Upper lobe of right lung (tissue), 1 donor: ENCODE results near the gene ACCS. TPM values are rescaled to one million over a fixed set of nuclear protein-coding genes. Genes with fewer than 3 reads are reported as not detected.

Source experiments
- ATAC-seq: fragments of 200-7000 bp; cut with Tn5 transposase; one replicate; pipeline ENCODE4 v1.9.1; 2020; ENCODE audit warnings: mild to moderate bottlenecking, moderate library complexity
- DNase-seq: peaks from one replicate; pipeline ENCODE4 v3.0.0-alpha.2; 2020
- H3K27ac ChIP-seq: fragments of 200-600 bp; one replicate; pipeline ENCODE4 v1.8.0; 2022
- H3K27me3 ChIP-seq: fragments of 200-600 bp; one replicate; pipeline ENCODE4 v1.8.0; 2022; ENCODE audit warnings: mild to moderate bottlenecking
- H3K36me3 ChIP-seq: fragments of 200-600 bp; one replicate; pipeline ENCODE4 v1.8.0; 2022
- H3K4me1 ChIP-seq: fragments of 200-600 bp; one replicate; pipeline ENCODE4 v1.8.0; 2022
- H3K4me3 ChIP-seq: fragments of 200-600 bp; one replicate; pipeline ENCODE4 v1.8.0; 2022; ENCODE audit warnings: mild to moderate bottlenecking
- H3K9me3 ChIP-seq: fragments of 200-600 bp; one replicate; pipeline ENCODE4 v1.8.0; 2022
- CTCF ChIP-seq: fragments of 200-600 bp; IDR thresholded peaks from one replicate; pipeline ENCODE4 v1.8.0; 2022; ENCODE audit warnings: antibody characterized with exemption
- intact Hi-C: fragments of 100-400 bp; cut with DNase I; formaldehyde crosslinking; loops from one replicate; pipeline ENCODE4 v1.11.0; 2022
- total RNA-seq: library from RNA; stranded (reverse); fragmentation: NEBNext Ultra II Directional; extraction: Animal tissue kit (Norgen Biotek cat#: 25700); gene quantifications from one replicate; pipeline ENCODE4 v1.2.1, GENCODE V29; 2021
- donor health status: DM: no; HTN: yes; CAD: no; lungs with severe emphysema.

The ACCS gene
- total RNA-seq, 1 donor from 2014 or later, result 32.2 TPM

GRCh38 chr11:44058275-44058674 is 7.8 kb upstream of the ACCS start:
- ATAC-seq, result no peak
- no peak overlapping the region for H3K4me3 ChIP-seq
- H3K27ac ChIP-seq, result no peak overlapping the region
- no peaks in the 10 kb centered on the region for H3K9me3 ChIP-seq
- H3K4me1 ChIP-seq, result no peaks in the 10 kb centered on the region
- no peaks in the 10 kb centered on the region for H3K36me3 ChIP-seq
- DNase-seq, result no peak
- intact Hi-C loops, result no loop called here
- TF ChIP-seq CTCF, result no peak
- no peaks in the 10 kb centered on the region for H3K27me3 ChIP-seq

GRCh38 chr11:44065161-44065661 is 859 bp upstream of the ACCS start:
- DNase-seq (no peak), ATAC-seq (no peak)
- Histone ChIP-seq H3K27me3 (no peaks in the 10 kb centered on the region), H3K27ac (peak overlapping the region; percentile 92), H3K36me3 (no peaks in the 10 kb centered on the region), H3K4me1 (no peaks in the 10 kb centered on the region), H3K9me3 (no peaks in the 10 kb centered on the region), H3K4me3 (peak overlapping the region; percentile 82)
- TF ChIP-seq CTCF, result no peak
- intact Hi-C loops, result no loop called here

GRCh38 chr11:44066732-44067141 is 667 bp downstream of the ACCS start:
- H3K4me1 ChIP-seq, result no peaks in the 10 kb centered on the region
- no peaks in the 10 kb centered on the region for H3K27me3 ChIP-seq
- DNase-seq (no peak), ATAC-seq (no peak)
- intact Hi-C loops, result no loop called here
- peak overlapping the region; percentile 82 for H3K4me3 ChIP-seq
- H3K36me3 ChIP-seq, result peaks cover 6% of the 10 kb centered on the region
- H3K9me3 ChIP-seq, result no peaks in the 10 kb centered on the region
- TF ChIP-seq CTCF, result no peak
- H3K27ac ChIP-seq, result peak overlapping the region; percentile 92

GRCh38 chr11:44067266-44067665 is 1.2 kb downstream of the ACCS start:
- no peak for ATAC-seq
- intact Hi-C loops, result no loop called here
- H3K9me3 ChIP-seq, result no peaks in the 10 kb centered on the region

GRCh38 chr11:44068180-44068579 is 2.1 kb downstream of the ACCS start:
- no peaks in the 10 kb centered on the region for H3K27me3 ChIP-seq
- no peak overlapping the region for H3K4me3 ChIP-seq
- DNase-seq (no peak), ATAC-seq (no peak)
- intact Hi-C loops, result no loop called here
- TF ChIP-seq CTCF, result no peak
- no peaks in the 10 kb centered on the region for H3K4me1 ChIP-seq
- H3K27ac ChIP-seq, result no peak overlapping the region
- H3K36me3 ChIP-seq, result peaks cover 6% of the 10 kb centered on the region
- H3K9me3 ChIP-seq, result no peaks in the 10 kb centered on the region

More at GRCh38 chr11:44067266-44067665, 1.2 kb downstream of the ACCS start:
- Histone ChIP-seq H3K4me3 (peak overlapping the region; percentile 82), H3K27ac (no peak overlapping the region), H3K27me3 (no peaks in the 10 kb centered on the region), H3K36me3 (peaks cover 6% of the 10 kb centered on the region), H3K4me1 (no peaks in the 10 kb centered on the region)
- no peak for DNase-seq
- TF ChIP-seq CTCF, result no peak

- no peaks in the 10 kb centered on the region for H3K4me1 ChIP-seq
- ATAC-seq (no peak), DNase-seq (no peak)
- peaks cover 6% of the 10 kb centered on the region for H3K36me3 ChIP-seq
- H3K27ac ChIP-seq, result no peak overlapping the region
- TF ChIP-seq CTCF, result no peak
- H3K4me3 ChIP-seq, result no peak overlapping the region
- H3K9me3 ChIP-seq, result no peaks in the 10 kb centered on the region
- intact Hi-C loops, result no loop called here
- no peaks in the 10 kb centered on the region for H3K27me3 ChIP-seq
Observed at GRCh38 chr11:44071157-44071556, 5.1 kb downstream of the ACCS start.
